ENCODE data around the gene CCT2. TPM values are rescaled to one million over a fixed set of nuclear protein-coding genes. Genes with fewer than 3 reads are reported as not detected.

Gene CCT2
- total RNA-seq, 1 experiment from 2014 or later = 270 TPM

GRCh38 chr12:69621551-69621950 lies 36.3 kb downstream of the CCT2 start:
- BruUV-seq (replicated peaks) = no TSS peak
- no peaks in the 10 kb centered on the region; the same call in none of the 2 replicates for H3K27me3 ChIP-seq (ENCODE audit: control insufficient read depth, insufficient read depth, low read length)
- ChIA-PET POLR2A (no interaction called here), CTCF (no interaction called here)
- no peaks in the 10 kb centered on the region for H3K36me3 ChIP-seq (ENCODE audit: control insufficient read depth, insufficient read depth, low read length)
- no peak overlapping the region for H3K4me3 ChIP-seq (ENCODE audit: low read depth in 2 of 2, low read length in 2 of 2)
- no peak overlapping the region for H3K27ac ChIP-seq (ENCODE audit: low read length)
- in situ Hi-C loops (cut with HindIII; ENCODE audit: low pct_unique_long_range_greater_than_20kb, low sequenced_read_pairs) (no loop called here), intact Hi-C loops (cut with micrococcal nuclease; ENCODE audit: unreplicated experiment) (no loop called here)
- ATAC-seq (no peak), DNase-seq (ENCODE audit: low read depth, low spot score) (no peak)
- H3K9me3 ChIP-seq (ENCODE audit: control insufficient read depth, insufficient read depth, low read depth, low read length) = no peaks in the 10 kb centered on the region
- TF ChIP-seq, protein P1, sequence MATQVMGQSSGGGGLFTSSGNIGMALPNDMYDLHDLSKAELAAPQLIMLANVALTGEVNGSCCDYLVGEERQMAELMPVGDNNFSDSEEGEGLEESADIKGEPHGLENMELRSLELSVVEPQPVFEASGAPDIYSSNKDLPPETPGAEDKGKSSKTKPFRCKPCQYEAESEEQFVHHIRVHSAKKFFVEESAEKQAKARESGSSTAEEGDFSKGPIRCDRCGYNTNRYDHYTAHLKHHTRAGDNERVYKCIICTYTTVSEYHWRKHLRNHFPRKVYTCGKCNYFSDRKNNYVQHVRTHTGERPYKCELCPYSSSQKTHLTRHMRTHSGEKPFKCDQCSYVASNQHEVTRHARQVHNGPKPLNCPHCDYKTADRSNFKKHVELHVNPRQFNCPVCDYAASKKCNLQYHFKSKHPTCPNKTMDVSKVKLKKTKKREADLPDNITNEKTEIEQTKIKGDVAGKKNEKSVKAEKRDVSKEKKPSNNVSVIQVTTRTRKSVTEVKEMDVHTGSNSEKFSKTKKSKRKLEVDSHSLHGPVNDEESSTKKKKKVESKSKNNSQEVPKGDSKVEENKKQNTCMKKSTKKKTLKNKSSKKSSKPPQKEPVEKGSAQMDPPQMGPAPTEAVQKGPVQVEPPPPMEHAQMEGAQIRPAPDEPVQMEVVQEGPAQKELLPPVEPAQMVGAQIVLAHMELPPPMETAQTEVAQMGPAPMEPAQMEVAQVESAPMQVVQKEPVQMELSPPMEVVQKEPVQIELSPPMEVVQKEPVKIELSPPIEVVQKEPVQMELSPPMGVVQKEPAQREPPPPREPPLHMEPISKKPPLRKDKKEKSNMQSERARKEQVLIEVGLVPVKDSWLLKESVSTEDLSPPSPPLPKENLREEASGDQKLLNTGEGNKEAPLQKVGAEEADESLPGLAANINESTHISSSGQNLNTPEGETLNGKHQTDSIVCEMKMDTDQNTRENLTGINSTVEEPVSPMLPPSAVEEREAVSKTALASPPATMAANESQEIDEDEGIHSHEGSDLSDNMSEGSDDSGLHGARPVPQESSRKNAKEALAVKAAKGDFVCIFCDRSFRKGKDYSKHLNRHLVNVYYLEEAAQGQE (IDR thresholded peaks at IDR 0.05; ENCODE audit: insufficient read depth in 1 of 2, low read depth in 2 of 2, low read length in 1 of 2) = no peak
- TF ChIP-seq TCF7L2 (IDR thresholded peaks at IDR 0.05; ENCODE audit: low read depth, low read length) = no peak
- TF ChIP-seq SIN3A (IDR thresholded peaks at IDR 0.05; ENCODE audit: borderline replicate concordance, insufficient read depth, low read depth, low read length) = no peak
- no peak for TF ChIP-seq POLR2AphosphoS5 (IDR thresholded peaks at IDR 0.05; ENCODE audit: low read depth, low read length)
- TF ChIP-seq, protein P2, sequence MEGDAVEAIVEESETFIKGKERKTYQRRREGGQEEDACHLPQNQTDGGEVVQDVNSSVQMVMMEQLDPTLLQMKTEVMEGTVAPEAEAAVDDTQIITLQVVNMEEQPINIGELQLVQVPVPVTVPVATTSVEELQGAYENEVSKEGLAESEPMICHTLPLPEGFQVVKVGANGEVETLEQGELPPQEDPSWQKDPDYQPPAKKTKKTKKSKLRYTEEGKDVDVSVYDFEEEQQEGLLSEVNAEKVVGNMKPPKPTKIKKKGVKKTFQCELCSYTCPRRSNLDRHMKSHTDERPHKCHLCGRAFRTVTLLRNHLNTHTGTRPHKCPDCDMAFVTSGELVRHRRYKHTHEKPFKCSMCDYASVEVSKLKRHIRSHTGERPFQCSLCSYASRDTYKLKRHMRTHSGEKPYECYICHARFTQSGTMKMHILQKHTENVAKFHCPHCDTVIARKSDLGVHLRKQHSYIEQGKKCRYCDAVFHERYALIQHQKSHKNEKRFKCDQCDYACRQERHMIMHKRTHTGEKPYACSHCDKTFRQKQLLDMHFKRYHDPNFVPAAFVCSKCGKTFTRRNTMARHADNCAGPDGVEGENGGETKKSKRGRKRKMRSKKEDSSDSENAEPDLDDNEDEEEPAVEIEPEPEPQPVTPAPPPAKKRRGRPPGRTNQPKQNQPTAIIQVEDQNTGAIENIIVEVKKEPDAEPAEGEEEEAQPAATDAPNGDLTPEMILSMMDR (IDR thresholded peaks at IDR 0.05) = no peak
- H3K4me1 ChIP-seq (ENCODE audit: control insufficient read depth, insufficient read depth, low read length) = no peaks in the 10 kb centered on the region

DNA sequence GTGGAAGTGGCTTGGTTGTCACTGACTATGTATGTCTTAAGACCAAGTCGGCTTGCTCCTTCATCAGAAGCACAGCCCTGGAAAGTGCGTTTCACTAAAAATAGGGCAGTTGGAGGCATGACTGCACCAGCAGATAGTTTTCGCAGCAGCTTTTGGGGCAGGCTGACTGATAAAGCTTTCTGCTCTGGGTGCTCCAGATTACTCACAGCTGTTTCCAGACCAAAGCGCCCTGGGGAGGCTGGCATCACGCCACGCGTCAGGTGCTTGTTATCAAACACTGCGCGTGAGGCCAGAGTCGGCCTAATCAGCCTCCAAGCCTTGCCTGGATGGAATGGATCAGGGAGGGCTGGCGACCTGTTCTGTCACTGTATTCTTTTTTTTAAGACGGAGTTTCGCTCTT lies 38.7 kb downstream of the CCT2 start:
- no peaks in the 10 kb centered on the region for H3K9me3 ChIP-seq (ENCODE audit: control insufficient read depth, insufficient read depth, low read depth, low read length)
- H3K27ac ChIP-seq (ENCODE audit: low read length) = no peak overlapping the region
- BruUV-seq (replicated peaks) = no TSS peak
- in situ Hi-C loops (cut with HindIII; ENCODE audit: low pct_unique_long_range_greater_than_20kb, low sequenced_read_pairs) (no loop called here), intact Hi-C loops (cut with micrococcal nuclease; ENCODE audit: unreplicated experiment) (no loop called here)
- no peak for DNase-seq (ENCODE audit: low read depth, low spot score)
- H3K4me3 ChIP-seq (ENCODE audit: low read depth in 2 of 2, low read length in 2 of 2) = no peak overlapping the region
- POLR2A ChIA-PET = no interaction called here
- H3K4me1 ChIP-seq (ENCODE audit: control insufficient read depth, insufficient read depth, low read length) = no peaks in the 10 kb centered on the region
- no peak for TF ChIP-seq TCF7L2 (IDR thresholded peaks at IDR 0.05; ENCODE audit: low read depth, low read length)
- TF ChIP-seq, protein P1 (IDR thresholded peaks at IDR 0.05; ENCODE audit: insufficient read depth in 1 of 2, low read depth in 2 of 2, low read length in 1 of 2) = no peak
- TF ChIP-seq SIN3A (IDR thresholded peaks at IDR 0.05; ENCODE audit: borderline replicate concordance, insufficient read depth, low read depth, low read length) = no peak
- TF ChIP-seq, protein P2 (IDR thresholded peaks at IDR 0.05) = no peak
- no peak for TF ChIP-seq POLR2AphosphoS5 (IDR thresholded peaks at IDR 0.05; ENCODE audit: low read depth, low read length)
- H3K36me3 ChIP-seq (ENCODE audit: control insufficient read depth, insufficient read depth, low read length) = no peaks in the 10 kb centered on the region
- ATAC-seq = no peak
- H3K27me3 ChIP-seq (ENCODE audit: control insufficient read depth, insufficient read depth, low read length) = peaks cover 2% of the 10 kb centered on the region; the same call in 1 of the 2 replicates
- CTCF ChIA-PET = no interaction called here
